Measurements from ENCODE around the gene MVB12B. TPM values are rescaled to one million over a fixed set of nuclear protein-coding genes. Genes with fewer than 3 reads are reported as not detected.

Gene MVB12B
- total RNA-seq, 1 experiment from 2014 or later, result 10.9 TPM

DNA sequence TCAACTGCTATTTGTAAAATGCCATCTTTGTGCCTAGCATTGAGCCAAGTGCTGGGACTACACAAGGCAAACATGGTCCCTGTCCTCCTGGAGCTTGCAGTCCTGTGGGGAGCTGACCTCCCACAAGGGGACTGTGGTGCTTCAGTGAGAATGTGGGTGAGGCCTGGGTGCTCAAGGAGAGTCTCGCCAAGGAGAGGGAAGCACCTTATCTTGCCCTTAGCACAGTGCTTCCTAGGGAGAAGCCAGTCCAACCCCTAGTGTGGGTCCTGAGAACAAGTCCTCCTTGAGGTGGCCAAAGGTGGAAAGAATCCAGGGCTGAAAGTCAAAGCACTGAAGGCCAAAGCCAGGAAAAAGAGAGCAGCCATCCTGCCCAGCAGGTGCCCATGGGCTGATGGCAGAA lies 31.1 kb upstream of the MVB12B start (continued):
- TF ChIP-seq, protein P1, sequence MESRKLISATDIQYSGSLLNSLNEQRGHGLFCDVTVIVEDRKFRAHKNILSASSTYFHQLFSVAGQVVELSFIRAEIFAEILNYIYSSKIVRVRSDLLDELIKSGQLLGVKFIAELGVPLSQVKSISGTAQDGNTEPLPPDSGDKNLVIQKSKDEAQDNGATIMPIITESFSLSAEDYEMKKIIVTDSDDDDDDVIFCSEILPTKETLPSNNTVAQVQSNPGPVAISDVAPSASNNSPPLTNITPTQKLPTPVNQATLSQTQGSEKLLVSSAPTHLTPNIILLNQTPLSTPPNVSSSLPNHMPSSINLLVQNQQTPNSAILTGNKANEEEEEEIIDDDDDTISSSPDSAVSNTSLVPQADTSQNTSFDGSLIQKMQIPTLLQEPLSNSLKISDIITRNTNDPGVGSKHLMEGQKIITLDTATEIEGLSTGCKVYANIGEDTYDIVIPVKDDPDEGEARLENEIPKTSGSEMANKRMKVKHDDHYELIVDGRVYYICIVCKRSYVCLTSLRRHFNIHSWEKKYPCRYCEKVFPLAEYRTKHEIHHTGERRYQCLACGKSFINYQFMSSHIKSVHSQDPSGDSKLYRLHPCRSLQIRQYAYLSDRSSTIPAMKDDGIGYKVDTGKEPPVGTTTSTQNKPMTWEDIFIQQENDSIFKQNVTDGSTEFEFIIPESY (IDR thresholded peaks at IDR 0.05; ENCODE audit: extremely low read depth, insufficient replicate concordance, low read length), result no peak
- TF ChIP-seq RAD21 (IDR thresholded peaks at IDR 0.05; ENCODE audit: low read depth) (no peak), ELF1 (IDR thresholded peaks at IDR 0.05; ENCODE audit: borderline replicate concordance, low read depth) (no peak), SP1 (IDR thresholded peaks at IDR 0.05; ENCODE audit: low read depth) (no peak), EZH2phosphoT487 (IDR thresholded peaks at IDR 0.05; ENCODE audit: borderline replicate concordance) (no peak)

DNA sequence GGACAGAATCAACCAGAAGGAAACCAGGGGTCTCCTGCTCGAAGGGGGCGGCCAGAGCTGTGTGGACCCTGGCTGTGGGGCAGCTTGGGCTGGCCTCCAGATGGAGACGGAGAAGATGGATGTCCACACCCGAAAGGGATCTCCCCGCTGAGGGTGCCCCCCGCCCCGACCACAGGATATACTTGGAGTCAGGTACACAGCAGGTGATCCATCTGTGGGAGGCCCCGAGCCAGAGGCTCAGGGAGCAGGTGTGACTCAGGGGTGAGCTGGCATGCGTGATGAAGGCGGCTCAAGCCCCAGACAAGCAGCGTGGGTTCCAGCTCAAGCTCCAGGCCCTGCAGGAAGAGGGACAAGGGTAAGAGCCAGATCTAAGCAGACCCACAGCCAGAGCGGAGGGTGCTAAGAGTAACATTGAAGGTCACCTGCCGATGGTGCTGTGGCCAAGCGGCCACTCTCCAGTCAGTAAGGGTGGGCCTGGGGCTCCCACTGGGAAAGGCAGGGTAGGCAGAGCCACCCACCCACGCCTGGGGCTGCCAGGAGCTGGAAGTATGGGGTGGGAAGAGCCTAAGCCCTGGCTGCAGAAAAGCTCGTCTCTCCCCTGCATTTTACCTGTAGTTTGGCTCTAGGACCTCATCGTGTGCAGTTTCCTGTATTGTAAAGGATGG lies 30.6 kb upstream of the MVB12B start:
- no peaks in the 10 kb centered on the region for H4K20me1 ChIP-seq (ENCODE audit: insufficient read depth)
- no peaks in the 10 kb centered on the region for H3K79me2 ChIP-seq (ENCODE audit: insufficient read depth, low read length)
- H3K27ac ChIP-seq (ENCODE audit: low read depth, low read length), result no peak overlapping the region
- ATAC-seq (peak; percentile 81), DNase-seq (ENCODE audit: low read depth, low spot score) (peak; percentile 22)
- BruUV-seq (replicated peaks), result no TSS peak
- no peaks in the 10 kb centered on the region for H3K9me2 ChIP-seq (ENCODE audit: insufficient read depth)
- H3K36me3 ChIP-seq (ENCODE audit: control insufficient read depth in 1 of 2, insufficient read depth in 2 of 2, low read length in 2 of 2), result no peaks in the 10 kb centered on the region
- TF ChIP-seq CBX3 (IDR thresholded peaks at IDR 0.05; ENCODE audit: low read depth), result no peak; the same call in 1 of the 2 replicates
- peak; percentile 57 for TF ChIP-seq FOSL1 (IDR thresholded peaks at IDR 0.05; ENCODE audit: low read depth)
- TF ChIP-seq, protein P2, sequence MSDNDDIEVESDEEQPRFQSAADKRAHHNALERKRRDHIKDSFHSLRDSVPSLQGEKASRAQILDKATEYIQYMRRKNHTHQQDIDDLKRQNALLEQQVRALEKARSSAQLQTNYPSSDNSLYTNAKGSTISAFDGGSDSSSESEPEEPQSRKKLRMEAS (IDR thresholded peaks at IDR 0.05), result no peak
- H3K9me3 ChIP-seq (ENCODE audit: control insufficient read depth in 1 of 2, insufficient read depth in 1 of 2, low read depth in 1 of 2, low read length in 2 of 2), result no peaks in the 10 kb centered on the region
- H3K4me1 ChIP-seq (ENCODE audit: control insufficient read depth in 1 of 2, insufficient read depth in 2 of 2, low read length in 2 of 2), result peaks cover 8 to 21% of the 10 kb centered on the region in 2 experiments; a peak in 2 of 4 replicates
- no peak overlapping the region for H3K9ac ChIP-seq (ENCODE audit: low read length)
- ChIA-PET CTCF (no interaction called here), POLR2A (no interaction called here), RAD21 (ENCODE audit: low non-redundant PET in 1 of 2, low total read pairs in 2 of 2, uncharacterized antibody in 2 of 2, unreplicated experiment in 2 of 2) (no interaction called here)
- peak overlapping the region; percentile 62 for H3K4me2 ChIP-seq (ENCODE audit: low read length)
- intact Hi-C loops (cut with micrococcal nuclease), result no loop called here
- no peak overlapping the region for H2AFZ ChIP-seq (ENCODE audit: low read depth, low read length, poor library complexity, severe bottlenecking)
- no peaks in the 10 kb centered on the region for H3K27me3 ChIP-seq (ENCODE audit: insufficient read depth, low read length)
- H3K4me3 ChIP-seq (replicated peaks in 1 of 2; ENCODE audit: low read depth in 1 of 2, low read length in 2 of 2), result no peak overlapping the region

Data from HCT116 (cell line).